GM21360 (cell line): ENCODE data around the gene C1orf141.
"Not testable (repeated sequence)": the region's sequence is repeated elsewhere in the genome, so short reads cannot be mapped to it uniquely, and the experiment has no call there.

Source experiments
- ATAC-seq: cut with Tn5 transposase; IDR thresholded peaks from one replicate; pipeline ENCODE4 v1.9.1; 2021; ENCODE audit warnings: mild to moderate bottlenecking, moderate library complexity; ENCODE audit not compliant: unreplicated experiment

C1orf141 gene

DNA sequence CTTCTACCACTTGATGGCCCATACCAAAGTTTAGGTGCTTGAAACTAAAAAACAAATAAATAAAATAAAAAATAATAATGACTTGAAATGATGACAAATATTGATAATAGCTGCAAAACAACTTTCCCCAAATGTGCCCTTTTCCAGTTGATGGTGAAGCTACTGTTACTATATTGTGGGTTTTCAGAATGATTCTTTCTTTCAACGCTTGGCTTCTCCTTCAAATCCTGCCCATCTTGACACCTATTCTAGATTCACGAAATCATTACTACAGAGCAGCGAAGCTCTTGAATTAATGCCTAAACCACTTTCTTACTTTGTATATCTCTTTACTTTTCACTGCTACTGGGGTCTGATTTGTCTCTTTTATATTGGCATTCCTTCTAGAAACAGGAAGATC lies 9.2 kb upstream of the C1orf141 start:
- no peak for ATAC-seq

DNA sequence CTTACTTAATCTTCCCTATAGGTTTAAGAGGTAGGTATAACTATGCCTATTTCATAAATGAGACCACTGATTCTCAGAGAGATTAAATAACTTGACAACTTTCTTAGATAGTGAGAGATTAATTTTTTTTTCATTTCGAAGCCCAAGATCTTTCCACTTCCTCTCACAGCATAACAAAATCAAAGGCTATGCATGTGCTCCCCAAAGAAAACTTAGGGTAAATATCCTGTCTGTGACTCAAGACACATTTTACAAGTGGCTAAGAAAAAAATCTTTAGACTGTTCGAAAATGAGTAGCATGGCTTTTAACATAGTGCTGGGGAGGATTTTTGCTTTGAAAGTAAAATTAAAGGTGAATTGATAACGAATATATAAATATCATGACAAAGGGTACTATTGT lies 8.2 kb upstream of the C1orf141 start:
- no peak for ATAC-seq

DNA sequence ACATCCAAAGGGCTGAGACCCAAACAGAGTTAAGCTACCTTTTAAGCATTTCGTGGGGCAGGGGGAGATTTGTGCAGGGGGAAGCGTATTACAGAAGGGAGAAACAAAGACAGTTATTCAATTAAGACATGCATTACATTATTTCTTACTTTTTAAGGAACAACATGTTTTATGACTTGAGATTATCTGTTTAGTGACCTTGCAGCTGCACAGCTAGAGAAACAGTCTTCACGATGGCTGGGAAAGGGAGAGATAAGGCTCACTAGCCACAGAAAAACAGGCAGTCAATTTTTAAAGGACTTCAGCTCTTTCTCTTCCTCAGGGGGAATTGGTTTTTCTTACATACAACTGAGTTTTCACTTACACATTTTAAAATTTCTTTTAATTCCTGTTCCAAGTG lies 7.1 kb upstream of the C1orf141 start:
- ATAC-seq: not testable (repeated sequence)

DNA sequence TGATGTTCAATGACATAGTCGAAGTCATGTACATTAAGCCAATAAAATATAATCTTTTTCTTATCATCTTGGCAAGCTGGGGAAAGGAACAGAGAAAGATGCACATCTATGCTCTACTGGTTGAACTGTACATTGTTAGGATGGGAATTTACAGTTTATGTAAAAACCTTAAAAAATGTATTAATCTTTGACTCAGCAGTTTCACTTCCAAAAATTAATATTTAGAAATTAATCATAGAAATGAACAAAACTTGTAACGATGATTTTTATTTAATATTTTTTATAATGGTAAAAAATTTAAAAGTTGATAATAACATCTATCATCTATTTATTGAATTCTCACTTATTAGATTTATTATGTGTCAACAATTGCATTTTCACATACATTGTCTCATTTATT lies 5.7 kb upstream of the C1orf141 start:
- no peak for ATAC-seq

DNA sequence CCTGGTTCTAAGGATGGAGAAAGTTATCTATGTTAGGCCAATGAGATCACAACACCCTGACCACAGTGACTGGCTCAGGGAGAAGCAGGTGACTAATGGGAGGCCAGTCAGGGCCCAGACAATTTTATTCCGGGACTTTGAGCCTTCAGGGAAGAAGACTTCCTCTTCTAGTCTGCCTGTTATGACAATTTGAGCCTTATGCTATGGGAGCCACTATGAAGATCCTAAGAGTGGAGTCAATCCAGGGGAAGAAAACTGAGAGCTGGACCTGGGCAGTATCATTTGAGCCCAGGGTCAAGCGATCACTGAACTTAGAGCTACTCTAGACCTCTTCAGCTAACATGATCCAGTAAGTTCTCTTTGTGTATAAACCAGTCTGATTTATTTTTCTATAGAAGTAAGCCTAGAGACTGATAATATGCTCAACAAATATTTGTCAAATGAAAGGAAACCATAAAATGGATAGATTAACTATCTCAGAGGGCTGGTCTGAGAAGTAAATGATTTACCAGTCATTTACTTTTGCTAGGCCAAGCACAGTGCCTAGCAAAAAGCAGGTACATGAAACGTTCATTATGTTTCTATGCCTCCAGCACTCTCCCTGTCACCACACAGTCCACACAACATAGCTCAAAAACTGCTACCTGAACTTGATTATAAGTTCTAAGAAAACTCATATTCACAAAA lies 4.2 kb upstream of the C1orf141 start:
- no peak for ATAC-seq

DNA sequence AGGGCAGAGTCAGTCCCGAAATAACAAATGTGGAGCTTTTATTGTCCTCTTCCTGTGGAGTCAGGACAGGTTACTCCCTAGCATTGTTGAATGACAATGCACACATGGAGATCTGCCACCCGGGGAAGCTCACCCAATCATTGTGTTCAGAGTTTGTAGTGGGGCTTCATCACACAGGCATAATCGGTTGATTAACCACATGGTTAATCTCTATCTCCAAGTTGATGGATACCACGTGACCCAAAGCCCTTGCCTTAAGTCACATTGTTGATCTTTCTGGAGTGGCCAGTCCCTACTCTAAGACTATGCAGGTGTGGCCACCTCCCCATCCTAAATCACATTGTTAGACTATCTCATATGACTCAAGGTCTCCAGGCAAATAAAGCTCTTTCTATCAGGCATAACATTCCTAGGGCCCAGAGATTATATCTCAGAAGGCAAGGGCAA lies 2.6 kb upstream of the C1orf141 start:
- ATAC-seq: no peak

DNA sequence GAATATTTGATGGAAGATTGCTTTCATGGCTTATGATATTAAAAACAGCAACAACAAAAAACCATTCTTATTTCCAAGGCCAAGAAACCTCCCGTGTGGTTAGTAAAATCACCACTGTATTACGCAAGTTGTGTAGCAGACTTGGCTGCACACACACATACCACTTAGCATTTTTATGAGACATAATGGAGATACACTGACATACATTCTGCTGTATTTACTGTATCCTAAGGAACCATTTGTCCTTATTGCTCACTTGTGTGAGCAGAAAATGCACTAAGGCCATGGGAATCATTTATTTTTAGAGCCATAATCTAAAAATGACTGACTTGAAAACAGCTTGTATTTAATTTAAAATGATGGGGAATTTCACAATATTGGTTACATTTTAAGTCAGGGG lies 584 bp upstream of the C1orf141 start:
- ATAC-seq: no peak

DNA sequence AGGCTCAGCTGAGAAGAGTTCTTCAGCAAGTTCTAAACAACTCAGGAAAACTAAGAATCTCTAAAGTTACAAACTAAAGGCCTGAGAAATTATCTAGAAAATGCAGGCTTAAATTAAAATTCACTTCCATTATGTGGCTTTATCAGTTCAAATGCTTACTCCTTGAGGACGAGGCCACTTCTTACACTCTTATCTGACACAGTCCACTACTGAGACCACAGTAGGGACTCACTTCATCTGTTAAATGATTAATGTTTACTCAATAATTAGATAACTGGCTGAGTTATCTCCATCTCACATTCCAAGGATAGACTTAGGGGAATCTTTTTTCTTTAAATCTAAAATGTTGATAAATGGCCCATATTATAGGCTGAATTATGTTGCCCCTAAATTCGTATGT lies 1.6 kb downstream of the C1orf141 start:
- ATAC-seq: no peak

DNA sequence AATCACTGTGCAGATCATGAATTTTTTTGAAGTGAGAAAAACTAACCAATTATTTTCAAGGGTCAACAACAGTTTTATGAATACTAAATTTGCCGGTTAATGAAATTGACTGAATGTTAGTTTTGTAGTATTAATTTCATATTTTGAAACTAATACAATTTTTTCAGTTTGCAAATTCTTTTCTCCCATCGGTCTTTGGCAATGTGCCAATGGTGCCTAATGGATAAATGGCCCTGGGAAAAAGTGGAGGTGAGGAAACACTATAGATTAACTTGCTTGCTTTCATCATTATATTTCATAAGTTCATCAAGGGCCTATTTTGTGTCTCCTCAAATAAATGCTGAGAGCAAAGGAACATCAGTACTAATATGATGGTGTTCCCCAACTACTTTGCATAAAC lies 4.1 kb downstream of the C1orf141 start:
- ATAC-seq: no peak

DNA sequence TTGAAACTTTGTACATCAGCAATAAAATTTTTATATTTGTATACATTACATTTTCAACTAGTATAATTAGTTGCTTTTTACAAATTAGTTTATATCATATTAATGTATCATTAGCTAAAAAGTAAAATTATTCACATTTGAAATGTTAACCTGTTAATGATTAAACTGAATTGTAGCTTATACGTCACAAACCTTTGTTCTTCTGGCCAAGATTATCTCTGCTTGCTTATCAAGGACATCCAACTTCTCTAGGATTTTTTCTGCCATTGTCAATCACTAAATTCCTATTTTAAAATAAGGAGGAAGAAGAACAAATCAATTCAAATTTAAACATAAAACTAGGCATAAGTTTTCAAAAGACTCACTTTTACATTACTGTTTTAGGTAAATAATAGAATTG lies 7.8 kb downstream of the C1orf141 start:
- no peak for ATAC-seq

DNA sequence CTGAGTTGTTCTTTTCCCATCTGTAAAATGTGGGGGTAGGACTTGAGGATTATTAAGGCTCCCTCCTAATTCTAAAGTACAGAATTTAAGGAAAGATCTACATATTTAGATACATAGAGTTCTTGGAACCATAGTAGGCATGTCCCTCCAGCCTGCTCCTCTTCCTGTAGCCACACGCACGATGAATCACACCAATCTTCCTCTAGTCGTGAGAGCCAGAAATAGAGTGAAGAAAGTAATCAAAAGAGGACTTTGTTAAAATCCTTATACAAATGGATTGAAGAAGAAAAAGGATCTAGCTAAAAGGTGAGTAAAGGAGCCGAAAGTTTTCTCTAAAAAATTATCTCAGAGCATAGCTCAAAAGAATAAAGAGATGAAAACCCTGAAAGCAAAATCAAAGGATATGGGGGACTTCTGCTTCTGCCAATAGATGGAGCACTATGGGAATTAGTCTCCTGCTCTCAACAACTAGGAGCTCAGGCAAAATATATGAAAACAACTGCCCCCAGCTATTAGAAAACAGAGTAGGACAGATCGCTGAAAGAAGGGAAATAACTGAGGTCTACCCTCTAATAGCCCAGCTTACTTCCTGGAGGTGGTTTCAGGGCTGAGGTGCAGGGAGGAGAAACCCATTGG lies 8.5 kb downstream of the C1orf141 start:
- no peak for ATAC-seq

DNA sequence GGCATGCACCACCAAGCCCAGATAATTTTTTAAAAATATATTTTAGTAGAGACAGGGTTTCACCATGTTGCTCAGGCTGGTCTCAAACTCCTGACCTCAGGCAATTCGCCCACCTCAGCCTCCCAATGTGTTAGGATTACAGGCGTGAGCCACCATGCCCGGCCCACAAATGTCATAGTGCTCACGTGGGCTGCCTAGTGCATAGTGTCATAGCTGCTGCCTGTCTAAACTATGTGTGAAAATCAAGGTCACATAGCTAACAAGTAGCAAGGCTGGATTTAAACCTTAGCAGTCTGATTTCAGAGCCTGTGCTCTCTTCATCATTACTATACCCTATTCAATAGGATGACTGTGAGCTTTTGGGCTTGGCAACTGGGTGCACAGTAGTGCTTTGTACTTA lies 10.3 kb downstream of the C1orf141 start:
- ATAC-seq: no peak

DNA sequence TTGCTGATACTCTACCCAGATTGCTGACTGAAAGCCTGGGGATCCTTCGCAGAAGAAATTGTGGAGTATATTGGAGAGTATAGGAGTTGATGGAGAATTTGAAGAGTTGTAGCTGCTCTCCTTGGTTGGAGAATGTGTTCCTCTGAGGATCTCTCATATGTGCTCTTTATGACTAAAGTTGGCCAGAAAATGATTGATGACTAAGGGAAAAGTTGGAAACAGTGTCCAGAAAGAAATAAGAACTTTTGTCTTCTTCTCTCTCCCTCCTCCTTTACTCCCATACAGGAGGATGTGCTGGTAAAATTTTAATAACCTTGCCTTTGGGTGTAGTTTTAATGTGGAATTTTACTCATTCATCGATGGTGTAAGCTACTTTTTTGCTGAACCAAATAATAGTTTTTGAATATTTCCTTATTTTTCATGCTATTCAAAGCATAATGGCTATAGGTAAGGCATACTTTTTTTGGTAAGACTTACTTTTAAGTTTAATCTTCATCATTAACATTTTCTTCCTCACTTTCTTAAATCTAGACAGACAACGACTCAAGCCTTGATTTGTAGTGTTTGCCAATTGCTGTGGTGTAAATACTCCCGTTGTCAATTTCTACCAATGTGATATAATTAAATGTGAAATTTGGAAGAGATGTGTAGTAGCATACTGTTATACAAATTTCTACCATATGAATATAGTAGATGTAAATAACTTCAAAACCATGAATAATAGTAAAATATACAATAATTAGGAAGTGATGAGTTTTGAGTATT lies 13.7 kb downstream of the C1orf141 start:
- no peak for ATAC-seq

DNA sequence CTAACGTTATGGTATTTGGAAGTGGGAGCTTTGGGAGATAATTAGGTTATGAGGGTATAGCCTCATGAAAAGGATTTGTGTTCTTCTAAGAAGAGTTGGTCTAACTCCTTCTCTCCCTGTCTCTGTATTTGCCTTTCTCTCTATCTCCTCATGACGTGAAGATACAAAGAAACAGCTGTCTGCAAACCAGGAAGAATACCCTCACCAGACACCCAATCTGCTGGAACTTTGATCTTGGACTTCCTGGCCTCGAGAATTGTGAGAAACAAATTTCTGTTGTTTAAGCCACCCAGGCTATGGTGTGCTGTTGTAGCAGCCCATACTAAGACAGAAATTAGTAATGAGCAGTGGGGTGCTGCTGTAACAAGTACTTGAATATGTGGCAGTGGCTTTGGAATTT lies 16.1 kb downstream of the C1orf141 start:
- ATAC-seq: no peak

DNA sequence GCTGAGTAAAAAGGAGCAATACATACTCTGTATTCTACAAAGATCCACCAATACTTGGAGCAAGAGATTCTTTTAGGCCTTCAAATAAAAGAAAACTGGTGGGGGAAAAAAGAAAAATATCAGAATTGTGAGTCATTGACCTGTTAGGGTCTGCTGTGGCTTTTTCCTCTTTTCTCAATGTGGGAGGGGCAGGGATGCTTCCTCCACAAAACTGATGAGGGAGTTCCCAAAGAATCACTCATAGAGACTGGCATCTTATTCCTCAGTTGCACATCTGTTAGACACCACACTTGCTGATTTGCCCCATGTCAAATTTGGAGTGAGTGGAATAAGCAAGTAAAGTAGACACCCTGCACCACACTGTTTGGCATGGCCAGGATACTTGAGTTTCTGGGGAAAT lies 16.6 kb downstream of the C1orf141 start:
- ATAC-seq: no peak

DNA sequence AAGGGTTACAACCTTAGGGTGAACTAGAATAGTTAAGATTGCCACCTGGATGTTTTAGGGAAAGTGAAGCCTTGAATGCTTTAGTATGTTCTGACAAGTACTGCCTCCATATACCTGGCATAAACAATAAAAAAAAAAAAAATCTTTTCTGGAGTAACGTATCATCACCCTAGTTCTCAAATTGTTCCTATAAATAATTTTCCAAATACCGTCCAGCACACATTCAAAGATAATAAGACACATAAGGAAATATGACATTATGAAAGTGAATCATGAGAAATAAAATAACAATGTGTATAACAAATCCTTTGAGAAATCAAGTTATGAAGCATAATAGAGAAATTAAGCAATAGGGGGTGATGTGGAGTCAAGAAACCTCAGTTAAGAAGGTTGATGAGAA lies 20.6 kb downstream of the C1orf141 start:
- ATAC-seq: no peak

DNA sequence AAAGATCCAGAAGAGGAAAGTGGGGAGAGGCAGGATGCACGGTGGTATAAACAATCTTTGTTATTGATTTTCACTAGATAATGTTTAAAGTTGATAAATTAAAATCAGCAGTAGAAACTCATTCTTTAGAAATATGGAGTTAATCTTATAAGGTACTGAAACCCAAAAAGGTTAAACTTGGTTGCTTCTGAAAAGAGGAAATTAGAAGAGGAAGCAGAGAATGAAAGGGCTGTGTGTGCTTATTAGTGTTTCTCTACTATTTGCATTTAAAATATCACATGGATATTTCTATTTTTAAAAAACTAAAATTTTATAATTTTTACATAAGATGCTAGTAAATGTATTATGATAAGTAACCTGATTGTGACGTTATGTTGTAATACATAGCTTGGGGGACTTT lies 24.4 kb downstream of the C1orf141 start:
- ATAC-seq: peak; percentile 34

DNA sequence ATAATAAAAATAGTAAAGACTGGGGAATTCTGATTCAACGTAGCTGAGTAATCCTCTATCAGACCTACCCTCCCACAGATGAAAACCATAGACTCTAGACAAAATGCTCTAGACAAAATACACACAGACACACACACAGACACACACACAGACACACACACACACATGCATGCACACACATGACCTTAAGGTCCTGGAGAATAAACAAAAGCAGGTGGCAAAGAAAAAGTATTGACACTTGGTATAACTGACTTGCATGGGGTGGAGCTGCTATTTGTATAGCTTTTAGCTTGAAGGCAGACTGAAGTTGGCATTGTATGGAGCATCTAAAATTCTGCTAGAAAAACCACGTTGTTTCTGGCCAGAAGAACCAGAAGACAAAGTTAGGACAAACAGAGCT lies 29.3 kb downstream of the C1orf141 start:
- ATAC-seq: no peak

DNA sequence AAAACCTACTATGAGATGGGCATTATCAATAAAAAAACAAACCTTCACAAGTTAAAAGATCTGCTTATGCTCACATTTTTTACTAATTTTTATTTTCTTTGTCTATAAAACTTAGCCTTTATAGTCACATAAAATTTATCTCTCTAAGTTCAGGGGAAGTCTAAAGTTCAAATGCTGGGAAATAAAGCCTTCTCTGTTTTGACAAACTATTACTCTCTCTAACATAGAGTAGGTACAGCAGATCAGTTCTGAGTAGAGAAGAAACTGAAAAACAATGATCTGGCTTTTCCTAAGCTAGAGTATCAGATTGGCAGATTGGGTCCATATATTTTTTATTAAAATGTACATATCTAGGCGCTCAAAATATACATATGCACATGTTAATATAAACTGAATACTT lies 31.2 kb downstream of the C1orf141 start:
- no peak for ATAC-seq

DNA sequence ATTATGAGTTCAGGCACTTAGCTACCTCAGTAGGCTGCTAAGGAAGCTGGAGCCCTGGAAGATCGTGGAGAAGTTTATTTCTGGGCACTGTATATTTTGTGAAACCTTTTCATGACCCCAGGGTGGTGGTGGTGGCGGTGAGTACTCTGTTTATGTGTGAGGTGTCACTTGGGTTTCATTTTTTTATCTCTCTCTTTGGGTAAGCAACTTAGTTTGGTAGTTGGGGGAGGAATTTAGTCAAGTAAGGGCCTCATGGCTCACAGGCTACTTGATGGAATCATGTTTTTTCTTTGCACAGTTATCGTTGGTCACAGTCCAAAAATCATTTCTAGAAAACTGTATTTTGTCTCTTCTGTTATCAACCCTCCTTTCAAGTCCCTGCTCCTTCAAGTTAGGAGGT lies 33.9 kb downstream of the C1orf141 start:
- ATAC-seq: no peak

DNA sequence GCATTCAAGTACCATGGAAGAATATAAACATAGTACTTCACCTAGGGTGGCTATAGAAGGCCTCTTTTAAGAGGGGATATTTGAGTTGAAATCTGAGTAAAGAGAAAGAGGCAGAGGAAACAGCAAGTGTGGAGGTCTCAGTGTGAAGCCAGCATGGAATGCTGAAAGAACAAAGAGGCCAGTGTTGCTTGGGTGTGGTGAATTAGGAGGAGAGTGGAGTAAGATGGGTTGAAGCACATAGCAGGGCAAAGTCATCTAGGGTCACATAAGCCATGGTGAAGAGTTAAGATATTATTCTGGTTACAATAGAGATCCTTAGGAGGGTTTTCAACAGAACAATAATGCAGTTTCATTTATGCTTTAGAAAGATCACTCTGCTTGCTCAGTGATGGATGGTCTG lies 37.5 kb downstream of the C1orf141 start:
- ATAC-seq: no peak

DNA sequence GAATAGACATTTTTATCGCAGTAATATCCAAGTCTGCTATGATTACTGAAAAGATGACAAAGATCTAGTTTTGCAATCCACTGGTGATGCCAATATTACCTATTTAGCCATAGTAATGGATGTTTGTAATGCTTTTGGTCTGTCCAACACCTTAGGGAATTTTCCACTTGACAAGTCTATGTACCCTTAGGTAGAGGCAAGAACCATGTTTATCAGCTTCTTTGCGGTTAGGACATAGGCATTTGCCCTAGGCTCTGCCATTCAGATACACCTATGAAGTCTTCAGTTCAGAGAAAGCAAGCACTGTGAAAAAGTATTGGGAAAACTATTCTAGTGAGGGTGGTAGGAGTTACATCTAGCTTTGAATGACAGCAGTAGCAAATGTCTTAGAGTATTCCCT lies 40.6 kb downstream of the C1orf141 start:
- no peak for ATAC-seq
